ENCODE data around the gene CMTM5.

- TF ChIP-seq CTCF (IDR thresholded peaks at IDR 0.05; ENCODE audit: low read depth, low read length, poor library complexity, severe bottlenecking) (no peak), EZH2phosphoT487 (IDR thresholded peaks at IDR 0.05; ENCODE audit: borderline replicate concordance, low read length) (no peak)
Observed at GRCh38 chr14:23376482-23377197, at the start of gene CMTM5.

Data from DOHH2 (cell line).